Endothelial cell of umbilical vein (primary cell): Measurements from ENCODE around the gene PRKX. TPM values are rescaled to one million over a fixed set of nuclear protein-coding genes. Genes with fewer than 3 reads are reported as not detected.

Source experiments
- BruUV-seq: library from RNA; stranded (reverse); fragments of 400-500 nt; replicated peaks from 2 replicates; lab custom pipeline; 2021; lab: Mats Ljungman, UMichigan
- CTCF ChIA-PET: fragments of 300-600, 350-600 bp; sonication (Branson Sonifier 250); formaldehyde crosslinking; loops from one replicate; lab custom pipeline; 2021; ENCODE audit warnings: antibody characterized with exemption, inconsistent platforms; lab: Charles Lee
- POLR2A ChIA-PET: fragments of 300-600, 350-600 bp; sonication (Branson Sonifier 250); formaldehyde crosslinking; loops from one replicate; lab custom pipeline; 2021; ENCODE audit warnings: antibody characterized with exemption, inconsistent platforms; lab: Charles Lee
- DNase-seq: peaks from one replicate; pipeline ENCODE4 v3.0.0-alpha.2; 2011; ENCODE audit warnings: low read depth, low spot score
- FAIRE-seq: peaks from 2 replicates; lab custom pipeline; 2011; peaks lifted over from hg19 to GRCh38; lab: Jason Lieb, UNC
- H2AFZ ChIP-seq: 2 replicates; pipeline ENCODE4 v1.6.0; 2012; ENCODE audit warnings: low read depth, low read length, control low read depth, inconsistent platforms
- H3K27ac ChIP-seq: 2 replicates; pipeline ENCODE4 v1.5.1; 2011; ENCODE audit warnings: low read depth, mild to moderate bottlenecking, control low read depth, low read length, moderate library complexity; ENCODE audit not compliant: insufficient read depth
- H3K27me3 ChIP-seq, 2 experiments: 2 replicates each; pipeline versions ENCODE4 v1.6.0 to v1.6.1; 2011; ENCODE audit warnings: low read length in 2 of 2, mixed read lengths in 1 of 2; ENCODE audit not compliant: control insufficient read depth in 2 of 2, insufficient read depth in 2 of 2
- H3K36me3 ChIP-seq, 2 experiments: 2 replicates in 1 of 2; 3 replicates in 1 of 2; pipeline ENCODE4 v1.5.1; 2011; ENCODE audit warnings: low read length in 2 of 2, mild to moderate bottlenecking in 1 of 2, moderate library complexity in 1 of 2; ENCODE audit not compliant: control insufficient read depth in 2 of 2, insufficient read depth in 2 of 2; ENCODE audit errors: extremely low read depth in 1 of 2
- H3K4me1 ChIP-seq: 3 replicates; pipeline ENCODE4 v1.5.1; 2011; ENCODE audit warnings: mild to moderate bottlenecking, low read length; ENCODE audit not compliant: control insufficient read depth, insufficient read depth; ENCODE audit errors: extremely low read depth
- H3K4me2 ChIP-seq: 2 replicates; pipeline ENCODE4 v1.6.1; 2011; ENCODE audit warnings: low read length, control low read depth, mixed read lengths; ENCODE audit not compliant: insufficient read depth
- H3K4me3 ChIP-seq, 3 experiments: fragments of 200-600 bp in 1 of 3; sonication (generic), shearing (Covaris generic) in 1 of 3; replicated peaks in 1 of 3; 2 replicates each; pipeline ENCODE4 v1.5.1; 2011 to 2016; ENCODE audit warnings: control low read depth in 3 of 3, low read length in 3 of 3, mild to moderate bottlenecking in 2 of 3, inconsistent platforms in 1 of 3, low read depth in 1 of 3, moderate library complexity in 1 of 3; ENCODE audit not compliant: insufficient read depth in 1 of 3
- H3K79me2 ChIP-seq: 2 replicates; pipeline ENCODE4 v1.6.0; 2012; ENCODE audit warnings: low read length, inconsistent platforms; ENCODE audit not compliant: control insufficient read depth, insufficient read depth
- H3K9ac ChIP-seq: replicated peaks from 2 replicates; pipeline ENCODE3; 2011; ENCODE audit warnings: low read length, control low read depth; ENCODE audit not compliant: insufficient read depth; ENCODE audit errors: extremely low read depth
- H3K9me1 ChIP-seq: replicated peaks from 3 replicates; pipeline ENCODE4 v1.6.0; 2011; ENCODE audit warnings: mild to moderate bottlenecking, low read length; ENCODE audit not compliant: control insufficient read depth, insufficient read depth; ENCODE audit errors: extremely low read depth
- H3K9me3 ChIP-seq: replicated peaks from 2 replicates; pipeline ENCODE4 v1.5.1; 2012; ENCODE audit warnings: low read length, inconsistent platforms; ENCODE audit not compliant: control insufficient read depth, insufficient read depth
- H4K20me1 ChIP-seq: replicated peaks from 2 replicates; pipeline ENCODE3; 2011; ENCODE audit warnings: mild to moderate bottlenecking, low read length; ENCODE audit not compliant: control insufficient read depth, insufficient read depth; ENCODE audit errors: extremely low read depth
- CTCF ChIP-seq, 2 donors: IDR thresholded peaks; 1 replicate in 1 of 2; 2 replicates in 1 of 2; pipeline ENCODE4 v1.5.1; 2011; ENCODE audit warnings: low read length in 2 of 2, mild to moderate bottlenecking in 2 of 2, moderate library complexity in 2 of 2, control low read depth in 1 of 2, inconsistent platforms in 1 of 2, low read depth in 1 of 2; ENCODE audit not compliant: insufficient read depth in 1 of 2; ENCODE audit errors: extremely low read depth in 1 of 2
- EZH2 ChIP-seq: IDR thresholded peaks from 2 replicates; pipeline ENCODE4 v1.6.1; 2012; ENCODE audit warnings: borderline replicate concordance, low read depth, mild to moderate bottlenecking, moderate library complexity, low read length, inconsistent platforms; ENCODE audit not compliant: severe bottlenecking
- FOS ChIP-seq: IDR thresholded peaks from 2 replicates; pipeline ENCODE4 v1.6.1; 2011; ENCODE audit warnings: mild to moderate bottlenecking, low read length, moderate library complexity, borderline replicate concordance; ENCODE audit not compliant: insufficient read depth
- GATA2 ChIP-seq: IDR thresholded peaks from 2 replicates; pipeline ENCODE4 v1.7.0; 2011; ENCODE audit warnings: low read depth, mild to moderate bottlenecking, moderate library complexity, mixed read lengths, low read length; ENCODE audit not compliant: insufficient read length, insufficient read depth
- JUN ChIP-seq: IDR thresholded peaks from 2 replicates; pipeline ENCODE4 v1.6.1; 2011; ENCODE audit warnings: borderline replicate concordance, low read depth; ENCODE audit not compliant: insufficient read length, insufficient read depth
- MYC ChIP-seq: IDR thresholded peaks from one replicate; pipeline ENCODE4 v1.6.1; 2011; ENCODE audit warnings: mild to moderate bottlenecking, low read depth, low read length
- POLR2A ChIP-seq: IDR thresholded peaks from 2 replicates; pipeline ENCODE4 v1.6.1; 2012; ENCODE audit warnings: low read depth, mild to moderate bottlenecking, control low read depth, low read length
- POLR2AphosphoS5 ChIP-seq: IDR thresholded peaks from 2 replicates; pipeline ENCODE4 v1.6.1; 2012; ENCODE audit warnings: low read depth, mild to moderate bottlenecking, control low read depth, low read length, moderate library complexity; ENCODE audit not compliant: insufficient read depth
- dilution Hi-C: fragments of 300-500 bp; cut with MboI; formaldehyde crosslinking; loops from one replicate; pipeline ENCODE4 v1.15.0; 2019; ENCODE audit warnings: low sequenced_read_pairs; ENCODE audit not compliant: extremely low pct_ligation_motif_present
- intact Hi-C: fragments of 100-400 bp; cut with micrococcal nuclease; formaldehyde crosslinking; loops from one replicate; pipeline ENCODE4 v1.10.0; 2022
- polyA plus RNA-seq, 4 experiments: library from polyadenylated mRNA; depleted of rRNA in 3 of 4; stranded (reverse) in 3 of 4; unstranded in 1 of 4; fragments of >200 nt; gene quantifications; 2 replicates each; pipeline versions ENCODE4 v1.2.1 to v1.2.3, GENCODE V29; 2011 to 2012; ENCODE audit warnings: missing spikeins in 1 of 4
- total RNA-seq: library from RNA; stranded (reverse); gene quantifications from 2 replicates; pipeline ENCODE4 v1.2.3, GENCODE V29; 2021
- TF ChIP-seq, protein P1 (sequence below): IDR thresholded peaks from 2 replicates; pipeline ENCODE4 v1.6.1; 2011; ENCODE audit not compliant: insufficient read depth, insufficient read length

PRKX gene
- total and polyA plus RNA-seq, 2 donors (not counting 3 experiments of a cell fraction or from before 2014, with no cell fraction given): 11.2 to 27.5 TPM

- no peak for FAIRE-seq
- Histone ChIP-seq H3K9me3 (no peaks in the 10 kb centered on the region), H3K4me2 (no peak overlapping the region), H4K20me1 (no peaks in the 10 kb centered on the region), H3K9ac (no peak overlapping the region), H3K4me3 (no peak overlapping the region), H3K27ac (no peak overlapping the region), H3K27me3 (no peaks in the 10 kb centered on the region), H3K9me1 (no peaks in the 10 kb centered on the region), H3K79me2 (no peaks in the 10 kb centered on the region), H3K4me1 (no peaks in the 10 kb centered on the region), H2AFZ (no peak overlapping the region), H3K36me3 (no peaks in the 10 kb centered on the region)
- intact Hi-C loops: no loop called here
- no TSS peak for BruUV-seq
- DNase-seq: no peak
- TF ChIP-seq POLR2AphosphoS5 (no peak), JUN (no peak), FOS (no peak), POLR2A (no peak), EZH2 (no peak), GATA2 (no peak), MYC (no peak), CTCF (IDR thresholded peaks at IDR 0.05; ENCODE audit: extremely low read depth in 1 of 2, insufficient read depth in 1 of 2, low read depth in 1 of 2, low read length in 2 of 2) (no peak)
- TF ChIP-seq, protein P1, sequence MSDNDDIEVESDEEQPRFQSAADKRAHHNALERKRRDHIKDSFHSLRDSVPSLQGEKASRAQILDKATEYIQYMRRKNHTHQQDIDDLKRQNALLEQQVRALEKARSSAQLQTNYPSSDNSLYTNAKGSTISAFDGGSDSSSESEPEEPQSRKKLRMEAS: no peak
- dilution Hi-C loops: no loop called here
- POLR2A ChIA-PET: no interaction called here
- CTCF ChIA-PET: no interaction called here
Observed at GRCh38 chrX:3609810-3610209, 103.6 kb downstream of the PRKX start.
